HG02623 (cell line): ENCODE measurements around the gene SRBD1.

Experiments used
- ATAC-seq: cut with Tn5 transposase; IDR thresholded peaks from one replicate; pipeline ENCODE4 v1.9.1; 2021; ENCODE audit warnings: moderate library complexity; ENCODE audit not compliant: unreplicated experiment

The SRBD1 gene

GRCh38 chr2:45554073-45554741 is 56.9 kb downstream of the SRBD1 start:
- no peak for ATAC-seq

- no peak for ATAC-seq
Observed at GRCh38 chr2:45551862-45552261, 59.2 kb downstream of the SRBD1 start.

- ATAC-seq = no peak
Observed at GRCh38 chr2:45545943-45546342, 65.1 kb downstream of the SRBD1 start.

- no peak for ATAC-seq
Observed at GRCh38 chr2:45543257-45543656, 67.8 kb downstream of the SRBD1 start.

GRCh38 chr2:45542013-45542412 is 69.1 kb downstream of the SRBD1 start:
- ATAC-seq = no peak

GRCh38 chr2:45541450-45541849 is 69.6 kb downstream of the SRBD1 start:
- no peak for ATAC-seq

- no peak for ATAC-seq
Observed at GRCh38 chr2:45540942-45541341, 70.1 kb downstream of the SRBD1 start.

- no peak for ATAC-seq
Observed at GRCh38 chr2:45533771-45534170, 77.3 kb downstream of the SRBD1 start.

- ATAC-seq = no peak
Observed at GRCh38 chr2:45532181-45532580, 78.9 kb downstream of the SRBD1 start.

- no peak for ATAC-seq
Observed at GRCh38 chr2:45524016-45524415, 87.1 kb downstream of the SRBD1 start.

GRCh38 chr2:45518546-45518945 is 92.5 kb downstream of the SRBD1 start:
- ATAC-seq = no peak

GRCh38 chr2:45510701-45511420 is 100.2 kb downstream of the SRBD1 start:
- ATAC-seq = no peak

- ATAC-seq = no peak
Observed at GRCh38 chr2:45506756-45507155, 104.3 kb downstream of the SRBD1 start.

- no peak for ATAC-seq
Observed at GRCh38 chr2:45505138-45505537, 105.9 kb downstream of the SRBD1 start.

- ATAC-seq = no peak
Observed at GRCh38 chr2:45498661-45499550, 112.2 kb downstream of the SRBD1 start.

- peak; percentile 72 for ATAC-seq
Observed at GRCh38 chr2:45497355-45497754, 113.7 kb downstream of the SRBD1 start.

GRCh38 chr2:45496869-45497268 is 114.2 kb downstream of the SRBD1 start:
- no peak for ATAC-seq

- ATAC-seq = no peak
Observed at GRCh38 chr2:45494978-45495293, 116.1 kb downstream of the SRBD1 start.

- ATAC-seq = no peak
Observed at GRCh38 chr2:45494275-45494977, 116.6 kb downstream of the SRBD1 start.

GRCh38 chr2:45484965-45485364 is 126.1 kb downstream of the SRBD1 start:
- ATAC-seq = no peak

- no peak for ATAC-seq
Observed at GRCh38 chr2:45483997-45484396, 127.1 kb downstream of the SRBD1 start.
